Renal pelvis (tissue), 12 donors: Measurements from ENCODE around the gene MAPK7. TPM values are rescaled to one million over a fixed set of nuclear protein-coding genes. Genes with fewer than 3 reads are reported as not detected.

Experiments used
- DNase-seq: peaks from one replicate; pipeline ENCODE4 v3.0.0-alpha.2; 2013
- long read RNA-seq, 16 experiments: transcript quantifications; one replicate each; lab custom pipeline, GENCODE V29; 2026
- polyA plus RNA-seq, 3 donors: library from polyadenylated mRNA; unstranded; fragments of 120-200 nt; gene quantifications; one replicate each; pipeline ENCODE4 v1.2.1, GENCODE V29; 2013; ENCODE audit not compliant: insufficient read length in 3 of 3

Gene MAPK7
- polyA plus RNA-seq: 10 to 100 TPM; 25.0 to 31.6 (median 29.3) TPM
- long read RNA-seq, donor 1, full-length matches to known transcripts: 5 of 5 reads
- long read RNA-seq, donor 1, partial matches to known transcripts: 0 of 5 reads
- long read RNA-seq, donor 1, other reads (novel, unspliced or antisense): 0 of 5 reads
- long read RNA-seq, donor 2, full-length matches to known transcripts: 7 of 290 reads
- long read RNA-seq, donor 2, partial matches to known transcripts: 92 of 290 reads
- long read RNA-seq, donor 2, other reads (novel, unspliced or antisense): 191 of 290 reads
- long read RNA-seq, donor 3, full-length matches to known transcripts: 11 of 11 reads
- long read RNA-seq, donor 3, partial matches to known transcripts: 0 of 11 reads
- long read RNA-seq, donor 3, other reads (novel, unspliced or antisense): 0 of 11 reads
- long read RNA-seq, donor 4, full-length matches to known transcripts: 11 of 11 reads
- long read RNA-seq, donor 4, partial matches to known transcripts: 0 of 11 reads
- long read RNA-seq, donor 4, other reads (novel, unspliced or antisense): 0 of 11 reads
- long read RNA-seq, donor 5, full-length matches to known transcripts: 7 of 7 reads
- long read RNA-seq, donor 5, partial matches to known transcripts: 0 of 7 reads
- long read RNA-seq, donor 5, other reads (novel, unspliced or antisense): 0 of 7 reads
- long read RNA-seq, donor 6, full-length matches to known transcripts: 9 of 171 reads
- long read RNA-seq, donor 6, partial matches to known transcripts: 65 of 171 reads
- long read RNA-seq, donor 6, other reads (novel, unspliced or antisense): 97 of 171 reads
- long read RNA-seq, donor 7, full-length matches to known transcripts: 18 of 239 reads
- long read RNA-seq, donor 7, partial matches to known transcripts: 92 of 239 reads
- long read RNA-seq, donor 7, other reads (novel, unspliced or antisense): 129 of 239 reads
- long read RNA-seq, donor 8, full-length matches to known transcripts: 4 of 9 reads
- long read RNA-seq, donor 8, partial matches to known transcripts: 5 of 9 reads
- long read RNA-seq, donor 8, other reads (novel, unspliced or antisense): 0 of 9 reads
- long read RNA-seq, donor 9, full-length matches to known transcripts: 8 of 8 reads
- long read RNA-seq, donor 9, partial matches to known transcripts: 0 of 8 reads
- long read RNA-seq, donor 9, other reads (novel, unspliced or antisense): 0 of 8 reads
- long read RNA-seq, donor 10, full-length matches to known transcripts: 6 of 279 reads
- long read RNA-seq, donor 10, partial matches to known transcripts: 273 of 279 reads
- long read RNA-seq, donor 10, other reads (novel, unspliced or antisense): 0 of 279 reads
- long read RNA-seq, donor 11, full-length matches to known transcripts: 16 of 231 reads
- long read RNA-seq, donor 11, partial matches to known transcripts: 215 of 231 reads
- long read RNA-seq, donor 11, other reads (novel, unspliced or antisense): 0 of 231 reads
- long read RNA-seq, donor 12, full-length matches to known transcripts: 8 of 20 reads
- long read RNA-seq, donor 12, partial matches to known transcripts: 12 of 20 reads
- long read RNA-seq, donor 12, other reads (novel, unspliced or antisense): 0 of 20 reads
- long read RNA-seq, donor 13, full-length matches to known transcripts: 4 of 346 reads
- long read RNA-seq, donor 13, partial matches to known transcripts: 342 of 346 reads
- long read RNA-seq, donor 13, other reads (novel, unspliced or antisense): 0 of 346 reads
- long read RNA-seq, donor 14: 0 reads
- long read RNA-seq, donor 15: 0 reads
- long read RNA-seq, donor 16, full-length matches to known transcripts: 10 of 10 reads
- long read RNA-seq, donor 16, partial matches to known transcripts: 0 of 10 reads
- long read RNA-seq, donor 16, other reads (novel, unspliced or antisense): 0 of 10 reads

DNA sequence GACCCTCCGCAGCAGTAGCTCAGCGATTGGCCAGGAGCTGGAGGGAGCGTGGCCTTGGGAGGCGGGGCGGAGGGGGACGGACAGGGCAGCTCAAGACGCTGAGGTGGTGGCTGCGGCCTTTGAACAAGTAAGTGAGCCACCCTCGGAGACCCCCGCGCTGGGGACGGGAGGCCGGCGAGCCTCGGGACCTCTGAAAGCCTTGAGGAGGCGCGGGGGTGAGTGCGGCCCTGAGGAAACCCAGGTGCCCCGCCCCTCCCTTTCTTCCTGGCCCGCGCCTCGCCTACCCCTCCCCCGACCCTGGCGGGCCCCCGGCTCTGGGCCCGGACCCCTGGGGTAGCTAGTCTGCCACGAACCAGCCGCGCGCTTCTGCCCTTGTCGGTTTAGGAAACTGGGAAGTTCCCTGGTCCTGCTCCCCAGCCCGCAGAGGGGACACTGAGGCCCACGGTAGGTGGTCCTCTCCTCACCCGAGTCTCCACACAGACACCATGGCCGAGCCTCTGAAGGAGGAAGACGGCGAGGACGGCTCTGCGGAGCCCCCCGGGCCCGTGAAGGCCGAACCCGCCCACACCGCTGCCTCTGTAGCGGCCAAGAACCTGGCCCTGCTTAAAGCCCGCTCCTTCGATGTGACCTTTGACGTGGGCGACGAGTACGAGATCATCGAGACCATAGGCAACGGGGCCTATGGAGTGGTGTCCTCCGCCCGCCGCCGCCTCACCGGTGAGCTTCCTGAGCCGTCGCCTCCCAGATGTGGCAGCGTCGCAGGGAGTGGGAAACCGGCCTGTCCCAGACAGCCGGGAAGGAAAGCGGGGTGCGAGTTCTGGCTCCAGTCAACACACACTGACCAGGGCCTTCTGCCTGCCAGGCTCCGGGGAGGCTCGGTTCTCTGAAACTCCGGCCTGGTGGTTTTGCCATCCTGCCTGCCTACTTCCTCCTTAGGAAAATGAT is at the start of gene MAPK7:
TSS of gene MAPK7 (plus strand) at position 83 of the 945 bp plus-strand sequence. CDS start at position 486, 403 bp downstream.
- DNase-seq: no peak

GRCh38 chr17:19329136-19329535 is 49.2 kb upstream of the MAPK7 start:
- DNase-seq: no peak

DNA sequence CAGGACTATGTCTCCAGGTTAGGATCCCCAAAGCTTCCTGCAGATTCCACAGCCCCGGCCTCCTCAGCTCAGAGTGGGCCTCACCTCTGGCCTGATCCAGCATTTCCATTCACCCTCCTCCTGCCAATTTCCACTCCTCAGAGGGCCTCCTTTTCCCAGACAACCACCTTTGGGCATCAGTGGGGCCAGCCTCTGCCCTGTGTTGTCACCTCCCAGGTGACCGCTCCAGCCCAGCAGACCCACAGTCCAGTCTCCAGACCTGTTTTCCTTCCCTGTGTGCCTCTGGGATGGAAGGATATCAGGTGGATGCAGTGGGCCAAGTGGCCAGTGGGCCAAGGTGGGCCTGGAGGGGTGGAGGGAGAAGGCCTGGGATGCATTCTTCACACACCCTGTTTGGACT is 48.5 kb upstream of the MAPK7 start:
- no peak for DNase-seq

- no peak for DNase-seq
Measured at GRCh38 chr17:19330271-19330670, 48.0 kb upstream of the MAPK7 start.

DNA sequence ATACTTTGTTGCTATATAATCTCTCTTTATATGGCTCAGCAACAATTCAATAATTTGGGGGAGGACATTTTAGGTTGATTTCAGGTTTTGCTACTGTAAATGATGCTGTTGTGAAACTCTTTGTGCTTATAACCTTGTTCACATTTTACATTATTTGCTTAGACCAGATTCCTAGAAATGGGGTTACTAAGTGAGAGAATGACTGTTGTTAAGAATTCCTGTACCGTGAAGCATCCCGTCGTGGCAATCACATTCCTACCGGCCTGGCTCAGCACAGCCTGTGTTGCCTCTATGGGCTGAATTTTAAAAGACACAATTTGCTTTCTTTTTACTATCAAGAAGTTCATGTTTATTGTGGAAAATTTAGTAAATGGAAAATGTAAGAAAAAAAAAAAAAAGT is 47.2 kb upstream of the MAPK7 start:
- no peak for DNase-seq

DNA sequence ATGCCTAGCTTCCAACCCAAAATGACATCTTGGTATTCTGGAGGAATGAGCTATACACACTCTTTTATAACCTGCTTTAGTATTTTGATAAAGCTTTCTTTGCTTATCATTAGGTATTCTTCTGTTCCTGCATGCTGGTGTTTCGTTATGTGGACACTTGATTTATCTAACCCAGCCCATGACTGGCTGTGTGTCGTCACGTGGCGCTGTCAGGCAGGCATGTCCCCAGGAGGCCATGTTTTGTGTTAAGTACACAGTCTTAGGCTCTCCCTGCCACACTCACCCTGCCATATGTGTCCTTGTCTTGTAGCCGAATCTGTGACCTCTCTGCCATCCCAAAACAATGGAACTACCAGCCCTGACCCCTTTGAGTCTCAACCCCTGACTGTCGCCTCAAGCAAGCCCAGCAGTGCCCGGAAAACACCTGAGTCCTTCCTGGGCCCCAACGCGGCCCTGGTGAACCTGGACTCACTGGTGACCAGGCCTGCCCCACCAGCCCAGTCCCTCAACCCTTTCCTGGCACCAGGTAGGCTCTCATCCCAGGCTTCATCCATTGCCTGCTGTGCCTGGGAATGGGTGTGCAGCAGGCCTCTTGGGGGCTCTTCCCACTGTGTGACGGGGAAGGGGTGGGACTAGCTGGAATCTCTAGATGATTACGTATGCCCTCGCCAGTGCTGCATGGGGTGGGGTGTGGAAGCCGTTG is 46.6 kb upstream of the MAPK7 start:
- DNase-seq: no peak

DNA sequence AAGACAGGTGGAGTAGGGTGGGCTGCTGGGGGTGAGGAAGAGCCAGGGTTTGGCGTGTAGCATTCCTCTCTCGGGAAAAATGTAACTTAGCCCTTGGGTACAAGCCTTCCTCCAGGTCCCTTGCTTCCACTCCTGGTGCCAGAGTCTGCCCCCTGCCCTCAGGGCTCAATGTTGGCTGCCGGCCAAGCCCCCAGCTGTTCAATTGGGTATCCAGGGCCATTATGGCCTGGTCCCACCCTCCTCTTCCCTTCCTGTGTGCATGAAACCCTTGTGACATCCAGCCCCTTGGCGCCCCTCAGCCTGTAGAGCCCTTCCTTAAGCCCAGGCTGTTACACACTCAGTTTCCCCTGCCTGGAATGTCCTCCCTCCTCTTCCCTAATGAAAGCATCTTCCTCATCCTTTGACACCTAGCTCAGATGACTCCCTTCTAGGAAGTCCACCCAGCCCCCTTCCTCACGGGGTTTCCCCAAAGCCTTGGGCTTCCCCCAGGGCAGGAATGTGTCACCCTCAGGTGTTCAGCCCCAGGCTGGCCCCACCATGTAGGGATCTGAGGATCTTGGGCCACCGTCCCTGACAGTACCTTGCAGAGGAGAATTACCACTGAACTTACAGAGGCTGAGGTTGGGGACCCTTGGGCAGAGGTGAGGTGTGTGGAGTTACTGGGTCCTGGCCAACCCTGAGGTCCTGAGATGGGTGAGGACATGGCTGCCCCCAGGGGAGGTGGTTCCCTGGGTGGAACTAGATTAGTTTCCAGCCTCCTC is 45.7 kb upstream of the MAPK7 start:
- DNase-seq: no peak

DNA sequence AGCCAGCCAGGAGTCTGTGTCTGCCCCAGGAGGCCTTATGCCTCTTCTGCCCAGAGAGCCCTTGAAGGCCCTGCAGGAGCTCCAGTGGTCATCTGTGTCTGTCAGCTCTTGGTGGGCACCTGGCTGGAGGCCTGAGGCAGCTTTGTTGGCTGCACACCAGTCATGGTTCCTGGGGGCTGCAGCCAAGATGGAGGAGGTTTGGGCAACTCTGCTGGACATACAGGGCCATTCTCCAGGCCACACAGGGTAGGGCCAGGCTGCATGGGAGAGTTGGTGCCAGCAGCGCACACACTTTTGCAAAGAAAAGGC is 45.2 kb upstream of the MAPK7 start:
- DNase-seq: no peak

- DNase-seq: no peak
Measured at GRCh38 chr17:19333736-19334290, 44.5 kb upstream of the MAPK7 start.

GRCh38 chr17:19334331-19334730 is 44.0 kb upstream of the MAPK7 start:
- no peak for DNase-seq

DNA sequence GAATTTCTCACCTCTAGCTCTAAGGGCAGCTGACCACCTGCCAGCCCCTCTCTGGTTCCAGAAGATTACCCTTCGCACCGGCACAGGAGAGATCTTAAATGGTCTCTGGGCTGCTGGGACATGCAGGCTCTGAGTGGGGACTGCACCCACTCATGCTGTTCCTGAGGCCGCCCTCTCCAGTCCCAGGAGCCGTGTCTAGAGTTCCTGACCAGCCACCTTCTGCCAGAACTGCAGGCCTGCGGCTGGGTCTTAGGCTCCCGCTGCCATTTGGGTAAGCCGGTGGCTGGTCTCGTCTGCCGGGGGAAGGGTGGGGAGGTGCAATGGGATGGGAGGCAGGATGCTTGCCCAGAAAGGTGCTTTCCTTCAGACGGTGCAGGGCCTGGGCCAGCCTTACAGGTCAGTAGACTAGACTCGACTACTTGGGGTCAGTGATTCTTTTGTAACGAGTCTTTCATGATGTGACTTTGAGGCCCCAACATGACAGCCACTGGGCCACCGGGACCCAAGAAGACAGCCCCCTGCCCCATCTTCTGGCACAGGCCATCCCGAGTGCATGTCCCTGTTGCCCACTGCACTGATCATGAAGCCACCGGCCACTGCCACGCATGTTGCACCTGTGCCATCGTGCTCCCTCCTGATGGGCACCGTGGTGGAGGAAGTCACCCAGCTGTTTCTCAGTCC is 42.2 kb upstream of the MAPK7 start:
- no peak for DNase-seq

GRCh38 chr17:19336938-19337711 is 41.2 kb upstream of the MAPK7 start:
- no peak for DNase-seq

- DNase-seq: no peak
Measured at GRCh38 chr17:19337712-19338023, 40.6 kb upstream of the MAPK7 start.

DNA sequence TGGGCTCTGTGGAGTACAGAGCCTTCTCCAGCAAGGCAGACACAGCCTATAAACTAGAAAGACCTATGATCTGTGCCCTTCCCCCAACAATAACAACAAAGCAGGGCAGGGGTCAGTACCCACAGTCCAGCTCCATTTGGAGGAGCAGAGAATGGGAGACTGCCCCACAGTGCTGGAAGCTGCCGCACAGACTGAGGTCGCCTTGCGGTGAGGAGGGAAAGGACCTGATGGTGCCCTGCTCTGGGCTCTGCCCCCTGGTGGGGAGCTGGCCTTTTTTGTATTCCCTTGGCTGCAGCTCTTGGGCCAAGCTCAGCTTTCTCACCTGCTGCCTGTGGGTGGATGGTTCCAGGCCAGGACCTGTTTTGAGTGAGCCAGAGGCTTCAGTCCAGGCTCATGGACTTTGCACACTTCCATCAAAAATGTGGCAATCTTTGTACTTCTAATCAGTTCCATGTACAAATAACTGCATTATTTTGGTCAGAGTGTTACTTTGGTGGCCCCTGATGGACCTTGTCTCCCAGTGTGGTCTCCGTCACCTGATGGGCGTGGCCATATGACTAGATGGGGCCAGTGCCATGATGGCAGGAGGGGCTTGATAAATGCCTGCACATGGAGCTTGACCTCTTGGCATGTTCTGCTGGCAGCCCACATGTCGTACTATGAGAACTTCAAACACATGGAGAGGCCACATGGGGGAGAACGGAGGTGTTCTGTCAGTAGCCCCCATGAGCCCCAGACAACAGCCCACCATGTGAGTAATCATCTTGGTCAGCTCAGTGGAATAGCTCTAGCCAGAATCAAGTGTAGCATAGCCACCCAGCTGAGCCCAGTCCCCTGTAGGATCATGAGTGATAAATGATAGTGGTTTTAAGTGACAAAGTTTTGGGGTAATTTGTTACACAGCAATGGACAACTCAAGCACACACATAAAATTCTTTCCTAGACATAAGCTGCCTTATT is 40.0 kb upstream of the MAPK7 start:
- DNase-seq: no peak

- DNase-seq: no peak
Measured at GRCh38 chr17:19339341-19339815, 38.9 kb upstream of the MAPK7 start.
